ENCODE measurements around the gene IDH3A.
A peak's percentile ranks its signal among the peaks of the same experiment; 100 is the strongest.

IDH3A gene

GRCh38 chr15:78167227-78167888, 18.2 kb downstream of the IDH3A start:
- no peak for DNase-seq (ENCODE audit: low spot score)

DNA sequence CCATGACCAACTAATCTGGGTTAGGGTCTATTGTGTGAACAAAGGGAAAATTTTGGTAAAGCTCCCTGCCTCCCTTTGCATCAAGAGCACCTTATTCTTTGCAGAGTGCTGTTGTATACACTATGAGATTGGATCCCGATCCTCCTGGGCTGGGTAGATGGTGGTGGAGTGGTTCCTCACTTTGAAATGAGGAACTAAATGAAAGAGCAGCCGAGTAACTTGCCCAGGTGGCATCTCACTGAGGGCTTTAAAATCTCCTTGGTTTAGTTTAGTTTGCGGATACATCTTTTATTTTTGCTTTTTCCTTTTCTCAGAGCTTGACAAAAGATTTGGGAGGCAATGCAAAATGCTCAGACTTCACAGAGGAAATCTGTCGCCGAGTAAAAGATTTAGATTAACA, 19.4 kb downstream of the IDH3A start:
- DNase-seq (ENCODE audit: low spot score): no peak

DNA sequence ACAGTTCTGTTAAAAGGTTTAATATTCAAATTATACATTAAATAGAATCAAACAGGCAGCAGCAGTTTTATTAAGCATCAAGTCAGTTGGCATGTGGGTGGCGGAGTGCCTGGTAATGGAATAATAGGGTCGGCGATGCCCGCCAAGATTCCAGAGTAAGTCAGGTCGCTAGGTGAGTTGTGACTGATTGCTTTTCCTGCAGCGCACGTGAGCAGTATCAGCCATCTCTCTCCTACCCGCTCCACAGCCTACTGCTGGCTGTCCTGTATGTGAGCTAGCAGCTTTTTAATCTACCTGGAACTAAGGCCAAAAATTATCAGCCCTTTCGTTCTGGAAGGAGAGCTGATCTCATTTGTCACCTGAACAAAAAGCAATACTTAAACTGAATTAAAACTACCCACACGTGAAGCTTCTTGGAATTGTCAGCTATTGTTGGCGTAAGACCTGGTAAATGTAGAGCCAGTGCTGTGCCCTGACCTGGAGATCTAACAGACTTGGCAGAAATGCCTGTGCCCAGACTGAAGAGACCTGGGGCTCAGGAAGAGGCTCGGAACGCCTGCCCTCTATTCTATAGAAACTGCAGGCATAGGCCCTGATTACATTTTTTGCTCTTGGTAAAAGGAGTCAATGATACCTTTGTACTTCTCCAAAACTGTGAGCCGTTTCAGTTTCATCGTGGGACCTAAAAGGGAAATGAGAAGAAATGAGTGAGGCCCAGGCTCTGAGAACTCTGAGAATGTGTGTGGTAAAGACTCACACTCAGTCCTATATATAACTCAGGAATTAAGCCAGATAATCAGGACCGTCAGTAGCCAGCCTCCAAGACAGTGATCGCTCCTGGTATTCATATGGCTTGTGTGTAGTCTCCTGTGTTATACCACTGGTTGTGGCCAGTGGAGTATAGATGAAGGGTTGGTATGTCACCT, 21.9 kb downstream of the IDH3A start:
- no peak for DNase-seq (ENCODE audit: low spot score)

GRCh38 chr15:78171864-78172472, 22.8 kb downstream of the IDH3A start:
- DNase-seq (ENCODE audit: low spot score): no peak

GRCh38 chr15:78174401-78174800, 25.2 kb downstream of the IDH3A start:
- no peak for DNase-seq (ENCODE audit: low spot score)

DNA sequence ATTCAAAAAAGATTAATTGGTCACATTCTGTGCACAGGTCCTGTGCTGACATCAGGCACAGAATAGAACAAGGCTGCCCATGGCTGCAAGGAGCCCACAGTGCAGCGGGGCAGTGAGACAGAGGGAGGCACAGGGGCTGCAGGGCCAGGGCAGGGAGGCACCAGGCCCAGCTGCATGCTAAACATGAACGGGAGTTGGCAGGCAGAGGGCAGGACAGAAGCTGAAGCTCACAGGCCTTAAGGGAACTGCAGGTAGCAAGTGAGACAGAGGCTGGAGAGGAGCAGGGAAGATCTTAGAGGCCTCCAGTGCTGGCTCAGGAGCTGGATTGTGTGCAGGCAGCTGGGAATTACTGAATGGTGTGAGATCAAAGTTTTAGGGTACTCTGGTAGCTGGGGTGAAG, 26.2 kb downstream of the IDH3A start:
- no peak for DNase-seq (ENCODE audit: low spot score)

DNA sequence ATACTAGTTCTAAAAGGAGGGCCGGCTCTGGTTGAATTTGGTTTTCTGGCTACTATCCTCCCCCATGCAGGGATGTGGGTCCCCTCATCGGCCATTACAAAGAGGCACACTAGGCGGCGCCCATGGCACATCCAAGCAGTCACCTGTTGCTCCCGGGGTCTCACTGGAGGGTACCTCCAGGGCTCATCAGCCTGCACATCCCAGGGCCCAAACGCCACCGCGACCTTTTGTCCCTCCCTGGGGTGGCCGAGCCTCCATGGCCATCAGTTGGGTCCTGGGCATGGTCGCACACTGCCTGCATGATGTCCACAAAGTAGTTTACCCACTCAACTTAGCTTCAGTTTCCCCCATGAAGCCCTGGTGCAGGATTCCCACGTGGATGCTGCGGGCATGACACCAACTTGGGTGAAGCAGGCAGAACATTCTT, 28.3 kb downstream of the IDH3A start:
- DNase-seq (ENCODE audit: low spot score): peak; percentile 74

DNA sequence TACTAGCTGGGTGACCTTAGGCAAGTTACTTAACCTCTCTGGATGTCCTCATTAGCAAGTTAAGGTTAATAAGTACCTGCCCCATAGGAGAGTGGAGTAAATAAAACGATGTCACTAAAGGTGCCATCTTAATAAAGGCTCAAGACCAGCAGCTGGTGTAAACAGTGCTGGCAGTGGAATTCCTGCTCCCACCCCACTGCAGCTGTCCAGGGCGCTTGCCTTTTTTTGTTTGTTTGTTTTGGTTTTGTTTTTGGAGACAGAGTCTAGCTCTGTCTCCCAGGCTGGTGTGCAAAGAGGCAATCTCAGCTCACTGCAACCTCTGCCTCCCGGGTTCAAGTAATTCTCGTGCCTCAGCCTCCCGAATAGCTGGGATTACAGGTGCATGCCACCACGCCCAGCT, 28.9 kb downstream of the IDH3A start:
- DNase-seq (ENCODE audit: low spot score): no peak

DNA sequence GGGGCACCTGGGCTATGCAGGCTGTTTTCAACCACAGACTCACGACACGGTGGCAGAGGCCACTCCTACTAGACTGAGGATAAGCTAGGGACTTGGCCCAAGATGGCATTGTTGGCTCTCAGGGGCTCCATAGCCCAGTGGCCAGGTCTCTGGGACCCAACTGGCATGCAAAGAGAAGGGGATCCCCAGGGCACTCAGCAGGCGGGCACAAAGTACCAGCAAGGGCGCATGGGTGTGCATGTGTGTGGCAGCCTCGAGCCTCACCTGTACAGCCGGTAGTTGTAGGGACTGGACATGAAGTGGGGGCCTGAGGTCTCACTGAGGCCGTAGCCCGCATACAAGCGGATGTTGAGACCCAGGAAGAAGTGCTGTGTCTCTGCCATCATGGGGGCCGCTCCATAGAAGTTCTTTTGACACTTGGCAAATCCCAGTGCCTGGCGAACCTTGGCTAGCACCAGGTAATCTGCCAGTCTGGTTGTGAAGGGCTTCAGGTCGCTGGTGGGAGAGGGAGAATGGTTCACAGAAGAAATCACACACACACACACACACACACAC, 30.2 kb downstream of the IDH3A start:
- DNase-seq (ENCODE audit: low spot score): no peak

DNA sequence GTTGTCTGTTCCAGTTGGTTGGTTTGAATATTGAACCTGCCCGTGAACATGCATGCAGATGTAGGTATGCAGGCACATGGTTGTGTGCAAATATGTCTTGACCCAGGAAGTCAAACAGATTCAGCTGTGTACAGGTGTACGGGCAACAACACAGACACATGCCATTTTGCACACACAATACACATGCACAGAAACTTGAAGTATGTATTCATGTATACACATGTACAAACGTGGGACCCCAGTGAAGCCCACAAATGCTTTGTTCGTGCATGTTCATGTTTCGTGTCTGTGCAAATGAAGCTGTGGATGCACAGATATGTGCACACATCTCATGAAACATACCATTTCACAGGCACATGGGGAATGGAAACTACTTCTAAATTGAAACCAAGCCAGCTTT, 30.7 kb downstream of the IDH3A start:
- DNase-seq (ENCODE audit: low spot score): no peak

GRCh38 chr15:78182336-78182700, 33.2 kb downstream of the IDH3A start:
- no peak for DNase-seq (ENCODE audit: low spot score)

DNA sequence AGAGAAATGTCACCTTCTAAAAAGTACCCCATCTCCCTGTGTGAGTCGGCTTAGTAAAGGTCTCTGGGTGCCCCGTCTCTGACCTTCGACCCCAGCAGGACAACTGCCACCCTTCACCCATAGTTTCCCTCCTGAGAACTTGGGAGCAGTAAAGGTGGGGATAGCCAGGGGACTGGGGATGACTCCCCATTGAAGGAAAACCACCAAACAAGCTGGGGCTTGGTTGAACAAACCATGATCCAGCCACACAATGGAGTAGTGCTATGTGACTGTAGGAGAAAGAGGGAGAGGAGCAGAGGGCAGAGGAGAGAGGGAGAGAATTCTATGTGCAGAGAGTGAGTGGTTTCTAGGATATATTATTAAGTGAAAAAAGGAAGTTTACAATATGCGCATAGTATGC, 33.7 kb downstream of the IDH3A start:
- DNase-seq (ENCODE audit: low spot score): no peak

DNA sequence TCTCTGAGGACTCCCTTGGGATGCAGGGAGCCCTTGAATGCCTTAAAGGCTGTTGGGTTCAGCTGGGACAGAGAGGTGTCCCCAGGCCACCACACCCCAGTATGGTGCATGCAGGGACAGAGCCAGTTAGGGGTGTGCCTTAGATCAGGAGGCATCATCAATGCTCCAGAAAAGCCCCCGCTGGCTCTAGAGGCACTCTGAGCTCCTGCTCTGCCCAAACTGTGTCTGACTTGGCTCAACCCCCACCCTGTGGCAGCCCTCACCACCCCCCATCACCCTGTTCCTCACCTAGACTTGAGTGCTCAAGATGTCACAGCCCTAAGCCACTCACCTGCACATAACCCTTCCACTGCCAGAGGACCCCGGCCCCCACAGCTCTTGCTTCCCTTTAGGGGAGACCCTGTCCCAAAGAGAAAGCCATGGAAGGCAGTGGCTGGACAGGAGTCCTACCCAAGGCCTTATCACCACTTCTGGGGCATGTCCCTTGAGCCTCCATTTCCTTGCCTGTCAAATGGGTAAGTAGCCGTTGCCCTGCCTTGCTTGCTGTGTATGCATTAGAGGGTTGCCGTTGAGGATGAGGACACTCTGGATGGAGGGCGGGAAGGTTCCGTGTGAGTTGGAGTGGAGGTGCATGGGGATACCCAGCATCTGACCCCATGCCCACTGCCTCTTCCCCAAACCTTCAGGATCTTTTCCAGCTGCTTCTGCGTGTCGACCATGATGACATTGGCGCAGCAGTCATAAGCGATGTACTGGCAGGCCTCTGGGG, 43.8 kb downstream of the IDH3A start:
- no peak for DNase-seq (ENCODE audit: low spot score)

GRCh38 chr15:78193731-78194567, 44.8 kb downstream of the IDH3A start:
- no peak for DNase-seq (ENCODE audit: low spot score)

- DNase-seq (ENCODE audit: low spot score): no peak
Observed at GRCh38 chr15:78194568-78194925, 45.4 kb downstream of the IDH3A start.

GRCh38 chr15:78195735-78196201, 46.6 kb downstream of the IDH3A start:
- peak; percentile 91 for DNase-seq (ENCODE audit: low spot score)

- no peak for DNase-seq (ENCODE audit: low spot score)
Observed at GRCh38 chr15:78197632-78198031, 48.5 kb downstream of the IDH3A start.

- DNase-seq (ENCODE audit: low spot score): no peak
Observed at GRCh38 chr15:78200276-78200930, 51.2 kb downstream of the IDH3A start.

GRCh38 chr15:78201281-78202190, 52.4 kb downstream of the IDH3A start:
- DNase-seq (ENCODE audit: low spot score): no peak

Data from HuH-7 (cell line).